Ammon's horn (tissue), 1 donor: ENCODE data around the gene RBM11.
A peak's percentile ranks its signal among the peaks of the same experiment; 100 is the strongest.

ENCODE experiments used
- DNase-seq: peaks from one replicate; pipeline ENCODE4 v3.0.0-alpha.2; 2016; ENCODE audit warnings: low spot score

The RBM11 gene

DNA sequence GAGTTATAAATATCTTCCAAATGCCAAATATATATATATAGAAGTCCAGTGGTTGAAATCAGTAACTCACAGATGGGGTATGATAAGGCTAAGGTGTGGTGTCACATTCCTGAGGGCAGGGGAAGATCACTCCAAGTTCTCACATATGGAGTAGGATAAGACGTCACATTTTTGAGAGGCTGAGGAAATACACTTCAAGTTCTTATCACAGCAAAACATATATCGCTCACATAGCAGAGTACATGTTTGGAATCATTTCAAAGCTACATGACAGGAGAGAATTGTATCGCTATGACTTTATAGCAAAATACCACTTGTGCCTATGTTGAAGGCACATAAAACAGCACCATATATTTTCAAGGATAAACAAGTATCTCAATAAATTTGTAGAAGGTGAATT, 55.1 kb downstream of the RBM11 start:
- DNase-seq, result no peak

DNA sequence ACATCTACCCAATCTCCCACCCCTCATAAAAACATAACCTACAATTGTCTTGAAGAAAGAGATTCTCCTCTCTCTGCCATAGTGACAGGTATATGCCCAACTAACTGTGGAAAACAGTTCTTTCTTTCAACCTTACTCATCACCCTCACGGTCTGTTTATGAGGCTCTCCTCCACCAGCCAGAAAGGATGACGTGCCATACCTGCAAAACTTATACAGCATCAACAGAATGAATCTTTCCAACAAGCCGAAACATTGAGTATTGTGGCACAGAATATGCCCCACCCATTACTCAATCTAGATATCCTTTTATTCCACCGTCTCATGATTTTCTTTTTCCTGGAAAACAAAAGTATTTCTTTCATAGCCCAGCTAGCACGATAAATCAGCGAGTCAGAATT, 55.7 kb downstream of the RBM11 start:
- no peak for DNase-seq

DNA sequence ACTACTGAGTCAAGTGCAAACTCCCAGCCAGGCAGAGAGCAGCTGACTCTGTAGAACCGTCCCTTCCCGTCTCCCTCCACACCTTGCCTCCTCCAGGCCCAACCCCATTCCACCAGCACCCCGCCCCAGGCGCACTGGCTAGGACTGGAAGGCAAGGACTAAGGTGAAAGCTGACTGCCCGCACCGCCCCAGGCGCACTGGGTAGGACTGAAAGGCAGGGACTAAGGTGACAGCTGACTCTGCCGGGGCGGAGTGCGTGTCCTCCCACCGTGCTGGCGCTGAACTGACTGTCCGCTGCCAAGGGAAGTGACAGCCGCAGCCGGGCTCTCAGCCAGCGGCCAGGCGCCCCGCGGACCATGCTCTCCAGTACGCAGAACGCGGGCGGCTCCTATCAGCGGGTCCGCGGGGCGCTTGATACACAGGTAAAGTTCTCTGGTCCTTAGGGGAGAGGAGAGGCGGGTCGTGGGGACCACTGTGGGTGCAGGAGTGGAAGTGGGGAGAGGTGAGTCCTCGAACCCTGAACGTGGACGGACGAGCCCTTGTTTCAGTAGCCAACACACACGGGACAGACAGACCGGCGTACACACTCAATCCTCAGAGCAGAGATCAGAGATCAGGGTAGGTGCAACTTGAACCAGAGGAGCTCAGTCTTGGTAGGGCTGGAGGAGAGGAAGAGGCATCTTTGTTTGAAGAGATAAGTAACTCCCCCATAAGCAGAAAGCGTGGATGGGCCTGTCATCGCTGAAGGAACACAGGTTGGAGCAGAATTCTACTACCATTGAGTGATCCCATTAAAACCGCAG, 58.0 kb downstream of the RBM11 start:
- peak; percentile 63 for DNase-seq

DNA sequence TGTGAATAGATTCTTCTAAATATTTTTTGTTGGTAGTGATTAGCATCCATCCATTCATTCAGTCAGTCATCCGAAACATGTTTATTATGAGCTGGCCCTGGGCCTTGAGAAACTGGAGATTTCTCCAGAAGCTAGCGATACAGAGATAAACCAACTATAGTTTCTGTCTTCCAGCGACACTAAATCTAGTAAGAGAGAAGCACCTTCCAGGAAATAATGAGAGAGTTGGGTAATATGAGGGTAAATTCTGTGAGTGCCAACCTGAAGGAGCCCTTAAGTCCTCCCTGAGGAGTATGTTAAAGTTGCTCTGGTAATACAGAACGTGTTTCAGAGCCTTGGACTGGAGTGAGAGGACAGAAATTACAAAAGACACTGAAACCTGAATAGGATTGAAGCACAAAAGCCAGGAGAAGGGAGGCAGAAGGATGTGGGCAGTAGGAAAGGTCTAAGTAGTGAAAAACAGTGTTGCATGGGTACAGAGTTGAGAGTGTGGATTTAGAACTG, 59.8 kb downstream of the RBM11 start:
- no peak for DNase-seq
